NT2/D1 (cell line): Measurements from ENCODE around the gene PODNL1.

Experiments used
- SUZ12 ChIP-seq: IDR thresholded peaks from 2 replicates; pipeline ENCODE4 v1.6.1; 2011; ENCODE audit not compliant: insufficient read length, insufficient read depth; ENCODE audit errors: extremely low read depth
- YY1 ChIP-seq: IDR thresholded peaks from 2 replicates; pipeline ENCODE4 v1.6.1; 2011; ENCODE audit not compliant: insufficient read length, insufficient read depth
- ZNF274 ChIP-seq: IDR thresholded peaks from 2 replicates; pipeline ENCODE4 v1.6.1; 2011; ENCODE audit warnings: mild to moderate bottlenecking, low read depth, low read length

GRCh38 chr19:13932149-13932637 is 6.0 kb downstream of the PODNL1 start:
- no peak for TF ChIP-seq ZNF274
- TF ChIP-seq YY1, result no peak
- no peak for TF ChIP-seq SUZ12
